ENCODE measurements around the gene PGS1. TPM values are rescaled to one million over a fixed set of nuclear protein-coding genes. Genes with fewer than 3 reads are reported as not detected.

PGS1 gene
- total RNA-seq, 3 donors from 2014 or later = 47.4 to 51.7 (median 47.5) TPM

DNA sequence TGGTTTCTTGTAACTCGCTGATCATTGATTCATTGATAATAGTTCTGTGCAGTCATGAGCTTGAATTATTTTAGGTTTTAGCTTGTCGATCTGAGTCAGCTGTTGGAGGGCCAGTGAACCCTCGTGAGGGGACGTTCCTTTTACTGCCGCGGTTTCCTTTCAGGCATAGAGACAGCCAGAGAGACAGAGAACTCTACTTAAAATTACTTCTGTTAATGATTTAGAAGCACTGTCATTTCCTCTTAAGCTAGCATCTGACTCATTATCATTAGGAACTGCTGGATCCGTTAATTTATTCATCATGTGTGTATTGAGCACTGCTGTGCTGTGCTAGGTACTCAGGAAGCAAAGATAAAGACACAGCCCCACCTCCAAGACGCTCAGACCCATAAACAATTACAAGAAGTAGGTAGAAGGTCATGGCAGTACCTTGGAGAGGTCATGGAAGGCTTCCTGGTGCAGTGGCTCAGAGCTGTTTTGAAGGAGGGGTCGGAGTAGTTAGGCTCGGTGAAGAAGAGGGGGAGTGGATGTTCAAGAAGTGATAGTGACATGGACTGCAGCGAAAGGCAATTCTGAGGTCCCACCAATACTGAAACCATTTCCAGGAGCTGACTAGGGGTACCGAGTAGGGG, 3.3 kb downstream of the PGS1 start:
- H3K27me3 Mint-ChIP-seq (ENCODE audit: low read depth) = no peaks in the 10 kb centered on the region
- peak overlapping the region; percentile 98 for H3K4me3 Mint-ChIP-seq
- peak; percentile 41 to 47 for ATAC-seq

GRCh38 chr17:78383725-78384471, 5.4 kb downstream of the PGS1 start:
- Mint-ChIP-seq H3K27me3 (ENCODE audit: low read depth) (no peaks in the 10 kb centered on the region), H3K4me1 (ENCODE audit: low read depth) (peaks cover 90% of the 10 kb centered on the region), H3K9me3 (no peaks in the 10 kb centered on the region), H3K36me3 (ENCODE audit: insufficient read depth) (peaks cover 27% of the 10 kb centered on the region), H3K4me3 (peak overlapping the region; percentile 72)
- peak; percentile 61 to 64 for ATAC-seq
- peak; percentile 42 for DNase-seq

More for the DNA sequence above, 3.3 kb downstream of the PGS1 start:
- peak; percentile 49 for DNase-seq
- peaks cover 74% of the 10 kb centered on the region for H3K4me1 Mint-ChIP-seq (ENCODE audit: low read depth)
- no peaks in the 10 kb centered on the region for H3K9me3 Mint-ChIP-seq
- H3K36me3 Mint-ChIP-seq (ENCODE audit: insufficient read depth) = peaks cover 25% of the 10 kb centered on the region

DNA sequence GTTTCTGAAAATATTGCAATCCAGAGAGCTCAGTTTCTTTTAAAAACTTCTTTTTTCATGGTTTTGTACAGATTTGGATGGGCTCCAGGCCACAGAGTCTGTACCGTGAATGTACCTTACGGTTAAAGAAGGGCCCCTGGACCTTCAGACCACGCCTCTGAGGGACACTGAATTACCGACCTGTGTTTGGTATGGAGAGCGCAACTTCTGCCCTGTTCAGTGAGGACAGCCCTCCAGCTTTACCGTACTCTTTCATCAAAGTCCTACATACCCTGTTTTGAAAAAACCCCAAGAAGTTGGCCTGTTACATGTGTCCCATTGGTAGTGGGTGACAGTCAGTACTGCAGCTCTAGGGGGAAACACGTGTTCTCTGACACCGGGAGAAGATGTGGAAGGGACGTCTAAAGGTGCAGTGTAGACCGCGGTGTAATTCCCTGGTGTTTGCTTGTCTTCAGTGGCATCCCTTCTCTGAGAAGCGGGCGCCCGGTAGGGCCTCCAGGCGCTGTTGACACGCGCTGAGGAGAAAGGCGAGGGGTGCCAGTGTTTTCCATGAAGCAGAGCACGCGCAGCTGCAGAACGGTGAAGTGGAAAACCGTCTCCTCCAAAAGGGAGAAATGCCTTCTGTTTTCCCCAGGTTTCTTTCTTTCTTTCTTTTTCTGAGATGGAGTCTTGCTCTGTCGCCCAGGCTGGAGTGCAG, 6.2 kb downstream of the PGS1 start:
- ATAC-seq (no peak), DNase-seq (no peak)
- Mint-ChIP-seq H3K4me1 (ENCODE audit: low read depth) (peaks cover 90% of the 10 kb centered on the region), H3K27me3 (ENCODE audit: low read depth) (no peaks in the 10 kb centered on the region), H3K9me3 (no peaks in the 10 kb centered on the region), H3K4me3 (peak overlapping the region; percentile 72), H3K36me3 (ENCODE audit: insufficient read depth) (peaks cover 22% of the 10 kb centered on the region)

DNA sequence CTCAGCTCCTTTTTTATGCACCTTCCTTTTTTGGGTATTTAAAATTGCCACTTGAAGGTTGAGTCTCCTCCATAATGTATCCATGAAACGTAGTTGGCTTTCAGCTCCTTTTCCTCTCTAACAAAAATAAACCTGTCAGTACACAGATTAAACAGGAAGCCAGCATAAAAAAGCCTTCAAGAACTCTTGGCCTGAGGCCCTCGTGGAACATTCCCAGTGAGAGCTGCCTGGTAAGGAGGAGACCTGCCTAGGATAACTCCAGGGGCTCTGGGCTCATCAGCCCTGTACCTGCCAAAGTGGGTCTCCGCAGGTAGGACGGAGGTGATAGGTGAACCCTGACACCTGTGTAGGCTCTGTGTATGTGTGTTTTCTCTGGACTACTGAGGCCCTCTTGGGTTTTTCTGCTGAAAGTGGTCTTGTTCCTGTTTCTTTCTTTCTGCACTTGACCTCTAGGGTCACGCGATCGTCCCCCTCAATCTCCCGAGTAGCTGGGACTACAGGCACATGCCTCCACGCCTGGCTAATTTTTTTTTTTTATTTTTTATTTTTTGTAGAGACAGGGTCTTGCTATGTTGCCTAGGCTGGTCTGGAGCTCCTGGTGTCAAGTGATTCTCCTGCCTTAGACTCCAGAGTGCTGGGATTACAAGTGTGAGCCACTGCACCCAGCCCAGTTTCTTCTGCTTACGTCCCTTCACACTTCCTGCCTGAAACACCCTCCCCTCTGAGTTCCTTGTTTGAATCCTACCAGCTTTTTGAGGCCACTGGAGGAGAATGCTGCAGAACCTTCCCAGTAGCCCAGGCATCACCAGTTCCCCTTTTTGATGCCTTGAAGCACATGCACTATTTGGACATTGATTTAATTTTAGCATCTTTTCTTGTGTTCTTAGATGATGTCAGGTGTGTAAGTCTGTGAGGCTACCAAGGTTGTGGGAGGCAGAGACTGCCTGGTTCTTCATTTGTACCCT, 9.8 kb downstream of the PGS1 start:
- no peaks in the 10 kb centered on the region for H3K9me3 Mint-ChIP-seq
- ATAC-seq (no peak), DNase-seq (no peak)
- H3K4me1 Mint-ChIP-seq (ENCODE audit: low read depth) = peaks cover 83% of the 10 kb centered on the region
- no peaks in the 10 kb centered on the region for H3K27me3 Mint-ChIP-seq (ENCODE audit: low read depth)
- H3K36me3 Mint-ChIP-seq (ENCODE audit: insufficient read depth) = peaks cover 15% of the 10 kb centered on the region
- peak overlapping the region; percentile 55 for H3K4me3 Mint-ChIP-seq

- H3K4me3 Mint-ChIP-seq = no peak overlapping the region
- H3K36me3 Mint-ChIP-seq (ENCODE audit: insufficient read depth) = peaks cover 25% of the 10 kb centered on the region
- no peak for ATAC-seq
- DNase-seq = no peak
- H3K4me1 Mint-ChIP-seq (ENCODE audit: low read depth) = peaks cover 65% of the 10 kb centered on the region
- no peaks in the 10 kb centered on the region for H3K9me3 Mint-ChIP-seq
- H3K27me3 Mint-ChIP-seq (ENCODE audit: low read depth) = no peaks in the 10 kb centered on the region
These were observed 12.0 kb downstream of the PGS1 start for GRCh38 chr17:78390241-78391050.

GRCh38 chr17:78391051-78391431, 12.6 kb downstream of the PGS1 start:
- no peak for ATAC-seq
- no peak for DNase-seq
- Mint-ChIP-seq H3K4me3 (no peak overlapping the region), H3K36me3 (ENCODE audit: insufficient read depth) (peaks cover 29% of the 10 kb centered on the region), H3K9me3 (no peaks in the 10 kb centered on the region), H3K27me3 (ENCODE audit: low read depth) (no peaks in the 10 kb centered on the region), H3K4me1 (ENCODE audit: low read depth) (peaks cover 59% of the 10 kb centered on the region)

- Mint-ChIP-seq H3K9me3 (no peaks in the 10 kb centered on the region), H3K36me3 (ENCODE audit: insufficient read depth) (peaks cover 29% of the 10 kb centered on the region), H3K27me3 (ENCODE audit: low read depth) (no peaks in the 10 kb centered on the region), H3K4me3 (no peak overlapping the region), H3K4me1 (ENCODE audit: low read depth) (peaks cover 51% of the 10 kb centered on the region)
- ATAC-seq (no peak), DNase-seq (no peak)
These were observed 13.4 kb downstream of the PGS1 start for GRCh38 chr17:78391843-78392242.

GRCh38 chr17:78392295-78392694, 13.8 kb downstream of the PGS1 start:
- peaks cover 32% of the 10 kb centered on the region for H3K36me3 Mint-ChIP-seq (ENCODE audit: insufficient read depth)
- H3K9me3 Mint-ChIP-seq = no peaks in the 10 kb centered on the region
- H3K27me3 Mint-ChIP-seq (ENCODE audit: low read depth) = no peaks in the 10 kb centered on the region
- ATAC-seq = no peak
- no peak overlapping the region for H3K4me3 Mint-ChIP-seq
- H3K4me1 Mint-ChIP-seq (ENCODE audit: low read depth) = peaks cover 47% of the 10 kb centered on the region
- no peak for DNase-seq

GRCh38 chr17:78393575-78393974, 15.1 kb downstream of the PGS1 start:
- DNase-seq (no peak), ATAC-seq (no peak)
- Mint-ChIP-seq H3K36me3 (ENCODE audit: insufficient read depth) (peaks cover 40% of the 10 kb centered on the region), H3K4me3 (no peak overlapping the region), H3K27me3 (ENCODE audit: low read depth) (no peaks in the 10 kb centered on the region), H3K4me1 (ENCODE audit: low read depth) (peaks cover 35% of the 10 kb centered on the region), H3K9me3 (no peaks in the 10 kb centered on the region)

DNA sequence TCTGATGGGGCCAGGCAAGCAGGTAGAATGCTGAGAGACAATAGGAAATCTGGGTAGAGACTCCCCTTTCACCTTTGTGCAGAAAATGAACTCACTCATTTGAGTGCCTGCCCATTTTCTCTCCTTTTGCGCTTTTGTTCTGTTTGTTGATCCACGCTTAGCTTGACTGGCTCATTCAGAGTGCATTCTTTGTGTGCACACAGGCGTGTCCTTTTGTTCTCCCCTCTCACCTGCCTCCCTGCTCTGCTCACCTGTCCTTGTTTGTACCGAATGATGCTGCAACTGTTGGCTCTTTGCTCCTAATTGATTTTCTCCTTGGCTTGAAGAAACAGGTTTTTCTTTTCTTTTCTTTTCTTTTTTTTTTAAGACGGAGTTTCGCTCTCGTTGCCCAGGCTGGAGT, 15.8 kb downstream of the PGS1 start:
- Mint-ChIP-seq H3K4me3 (no peak overlapping the region), H3K9me3 (no peaks in the 10 kb centered on the region), H3K27me3 (ENCODE audit: low read depth) (no peaks in the 10 kb centered on the region), H3K36me3 (ENCODE audit: insufficient read depth) (peaks cover 46% of the 10 kb centered on the region), H3K4me1 (ENCODE audit: low read depth) (peaks cover 29% of the 10 kb centered on the region)
- ATAC-seq (no peak), DNase-seq (no peak)

GRCh38 chr17:78395155-78395554, 16.7 kb downstream of the PGS1 start:
- Mint-ChIP-seq H3K9me3 (no peaks in the 10 kb centered on the region), H3K27me3 (ENCODE audit: low read depth) (no peaks in the 10 kb centered on the region), H3K4me1 (ENCODE audit: low read depth) (peaks cover 25% of the 10 kb centered on the region), H3K36me3 (ENCODE audit: insufficient read depth) (peaks cover 52% of the 10 kb centered on the region), H3K4me3 (no peak overlapping the region)
- ATAC-seq (no peak), DNase-seq (no peak)

DNA sequence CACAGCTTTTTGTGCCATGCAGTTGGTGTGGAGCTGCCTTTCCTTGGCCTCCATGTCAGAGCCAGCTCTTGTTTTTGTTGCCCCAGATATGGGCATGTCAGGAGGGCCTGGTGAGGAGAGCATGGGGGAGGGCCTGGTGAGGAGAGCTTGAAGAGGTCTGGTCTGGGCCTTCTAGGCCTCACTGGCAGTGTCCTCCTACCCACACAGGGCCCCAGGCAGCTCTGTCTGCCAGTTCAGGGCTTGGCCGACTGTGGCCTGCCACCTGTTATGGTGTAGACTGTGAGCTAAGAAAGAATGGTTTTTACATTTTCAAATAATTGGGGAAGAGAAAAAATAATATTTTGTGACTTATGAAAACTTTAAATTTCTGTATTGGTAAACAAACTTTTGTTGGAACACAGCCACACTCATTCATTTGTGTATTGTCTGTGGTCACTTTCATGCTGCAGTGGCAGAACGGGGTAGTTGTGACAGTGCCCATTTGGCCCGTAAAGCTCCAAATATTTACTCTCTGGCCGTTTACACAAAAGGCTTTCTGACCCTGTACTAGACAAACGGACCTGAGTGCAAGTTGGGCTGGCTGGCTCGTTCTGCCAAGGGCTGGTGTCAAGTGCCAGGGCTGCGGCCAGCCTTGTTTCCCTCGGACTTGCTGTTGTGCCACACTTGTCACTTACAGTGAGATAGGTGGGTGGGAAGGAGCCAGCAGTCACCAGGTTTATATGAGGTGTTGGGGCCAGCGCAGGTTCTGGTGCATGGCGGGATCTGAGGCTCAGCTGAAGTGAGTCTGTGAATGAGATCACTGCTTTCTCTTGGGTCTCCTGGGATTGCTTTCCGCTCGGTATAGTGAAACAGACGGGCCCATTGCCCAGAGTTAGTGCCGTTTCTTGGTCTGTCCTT, 18.2 kb downstream of the PGS1 start:
- peaks cover 12% of the 10 kb centered on the region for H3K4me1 Mint-ChIP-seq (ENCODE audit: low read depth)
- no peak for DNase-seq
- H3K9me3 Mint-ChIP-seq = no peaks in the 10 kb centered on the region
- H3K27me3 Mint-ChIP-seq (ENCODE audit: low read depth) = no peaks in the 10 kb centered on the region
- no peak overlapping the region for H3K4me3 Mint-ChIP-seq
- H3K36me3 Mint-ChIP-seq (ENCODE audit: insufficient read depth) = peaks cover 56% of the 10 kb centered on the region
- ATAC-seq = no peak
